Activated CD8-positive, alpha-beta memory T cell treated with anti-CD3 and anti-CD28 coated beads, Interleukin-2, amount 10 ng/mL, durations not matched to agents 7 days and 5 days (primary cell): Measurements from ENCODE around the gene LRIT1. TPM values are rescaled to one million over a fixed set of nuclear protein-coding genes. Genes with fewer than 3 reads are reported as not detected.
"Not testable (repeated sequence)": the region's sequence is repeated elsewhere in the genome, so short reads cannot be mapped to it uniquely, and the experiment has no call there.

Source experiments
- ATAC-seq: fragments of 150-1000 bp; cut with Tn5 transposase; one replicate; pipeline ENCODE4 v1.10.0; 2021; ENCODE audit warnings: moderate library complexity
- CTCF ChIA-PET: fragments of 350-600 bp; sonication (Branson Sonifier 250); formaldehyde crosslinking; loops from one replicate; lab custom pipeline; 2021; ENCODE audit warnings: antibody characterized with exemption; lab: Charles Lee
- DNase-seq: peaks from one replicate; pipeline ENCODE4 v3.0.0-alpha.2; 2020
- H3K27ac Mint-ChIP-seq: one replicate; pipeline ENCODE4 v1.8.0; 2021; ENCODE audit warnings: mild to moderate bottlenecking, mixed read lengths
- H3K27me3 Mint-ChIP-seq: one replicate; pipeline ENCODE4 v1.8.0; 2021; ENCODE audit warnings: mixed read lengths
- H3K36me3 Mint-ChIP-seq: one replicate; pipeline ENCODE4 v1.8.0; 2021; ENCODE audit warnings: mild to moderate bottlenecking, mixed read lengths
- H3K4me1 Mint-ChIP-seq: one replicate; pipeline ENCODE4 v1.8.0; 2021; ENCODE audit warnings: mixed read lengths
- H3K4me3 Mint-ChIP-seq: one replicate; pipeline ENCODE4 v1.8.0; 2021; ENCODE audit warnings: mild to moderate bottlenecking, moderate library complexity, mixed read lengths
- H3K9me3 Mint-ChIP-seq: one replicate; pipeline ENCODE4 v1.8.0; 2022; ENCODE audit warnings: low read depth, mixed read lengths
- total RNA-seq, 2 experiments: library from RNA; stranded (reverse); gene quantifications; one replicate each; pipeline ENCODE4 v1.2.3, GENCODE V29; 2021

Gene LRIT1, protein sequence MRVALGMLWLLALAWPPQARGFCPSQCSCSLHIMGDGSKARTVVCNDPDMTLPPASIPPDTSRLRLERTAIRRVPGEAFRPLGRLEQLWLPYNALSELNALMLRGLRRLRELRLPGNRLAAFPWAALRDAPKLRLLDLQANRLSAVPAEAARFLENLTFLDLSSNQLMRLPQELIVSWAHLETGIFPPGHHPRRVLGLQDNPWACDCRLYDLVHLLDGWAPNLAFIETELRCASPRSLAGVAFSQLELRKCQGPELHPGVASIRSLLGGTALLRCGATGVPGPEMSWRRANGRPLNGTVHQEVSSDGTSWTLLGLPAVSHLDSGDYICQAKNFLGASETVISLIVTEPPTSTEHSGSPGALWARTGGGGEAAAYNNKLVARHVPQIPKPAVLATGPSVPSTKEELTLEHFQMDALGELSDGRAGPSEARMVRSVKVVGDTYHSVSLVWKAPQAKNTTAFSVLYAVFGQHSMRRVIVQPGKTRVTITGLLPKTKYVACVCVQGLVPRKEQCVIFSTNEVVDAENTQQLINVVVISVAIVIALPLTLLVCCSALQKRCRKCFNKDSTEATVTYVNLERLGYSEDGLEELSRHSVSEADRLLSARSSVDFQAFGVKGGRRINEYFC
- not detected for total RNA-seq

DNA sequence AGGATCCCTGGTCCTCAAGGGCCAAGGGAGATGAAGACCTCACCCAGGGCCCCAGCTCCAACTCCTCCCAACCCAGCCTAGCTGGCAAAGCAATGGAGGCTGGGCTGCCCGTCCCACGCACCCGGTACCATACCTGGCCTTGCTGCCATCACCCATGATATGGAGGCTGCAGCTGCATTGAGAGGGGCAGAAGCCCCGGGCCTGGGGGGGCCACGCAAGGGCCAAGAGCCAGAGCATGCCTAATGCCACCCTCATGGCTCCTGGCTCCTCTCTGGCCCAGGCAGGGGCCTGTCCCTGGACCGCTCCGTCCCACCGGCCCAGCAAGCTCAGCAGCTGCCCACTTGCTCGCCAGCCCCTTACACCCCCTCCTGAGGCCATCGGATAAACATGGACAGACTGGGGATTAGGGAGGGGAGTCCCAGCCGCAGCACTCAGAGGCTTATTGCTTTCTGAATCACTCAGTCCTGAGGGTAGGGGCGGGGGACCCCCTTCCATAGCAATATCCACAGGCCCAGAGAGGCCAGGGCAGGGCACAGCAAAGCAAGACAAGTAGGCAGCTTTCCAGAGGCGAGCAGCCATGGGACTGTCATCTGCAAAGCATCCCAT is at the start of gene LRIT1:
LRIT1 (minus strand) TSS at position 362 of the 606 bp plus-strand sequence; CDS start at position 255, 107 bp downstream.
- H3K36me3 Mint-ChIP-seq = no peaks in the 10 kb centered on the region
- no peak within 1 kb of the TSS for H3K4me3 Mint-ChIP-seq
- no peaks in the 10 kb centered on the region for H3K9me3 Mint-ChIP-seq
- ATAC-seq = no peak
- no peak within 1 kb of the TSS for H3K27ac Mint-ChIP-seq
- H3K27me3 Mint-ChIP-seq = peaks cover 19% of the 10 kb centered on the region
- CTCF ChIA-PET = no interaction called here
- DNase-seq = no peak
- H3K4me1 Mint-ChIP-seq = no peaks in the 10 kb centered on the region

DNA sequence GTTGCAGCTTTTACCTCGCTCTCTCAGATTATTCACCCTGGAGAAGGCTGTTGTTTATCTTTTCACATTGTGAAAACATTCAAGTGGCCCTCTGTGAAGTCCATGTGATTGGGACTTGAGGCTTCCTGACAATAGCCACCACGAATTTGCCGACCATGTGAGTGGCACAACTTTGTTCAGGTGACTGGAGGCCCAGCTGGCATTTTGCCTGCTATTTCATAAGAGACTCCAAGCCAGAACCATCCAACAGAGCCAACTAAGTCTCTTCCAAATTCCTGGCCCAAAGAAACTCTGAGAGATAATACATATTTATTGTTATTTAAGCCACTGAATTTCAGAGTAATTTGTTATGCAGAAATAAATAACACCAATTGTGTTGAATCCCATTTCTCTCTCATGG is 48.9 kb upstream of the LRIT1 start:
- no peak for ATAC-seq
- CTCF ChIA-PET = no interaction called here
- H3K4me3 Mint-ChIP-seq = no peak overlapping the region
- peaks cover 29% of the 10 kb centered on the region for H3K4me1 Mint-ChIP-seq
- H3K9me3 Mint-ChIP-seq = no peaks in the 10 kb centered on the region
- H3K27me3 Mint-ChIP-seq = peaks cover 31% of the 10 kb centered on the region
- no peak overlapping the region for H3K27ac Mint-ChIP-seq
- DNase-seq = no peak
- no peaks in the 10 kb centered on the region for H3K36me3 Mint-ChIP-seq

DNA sequence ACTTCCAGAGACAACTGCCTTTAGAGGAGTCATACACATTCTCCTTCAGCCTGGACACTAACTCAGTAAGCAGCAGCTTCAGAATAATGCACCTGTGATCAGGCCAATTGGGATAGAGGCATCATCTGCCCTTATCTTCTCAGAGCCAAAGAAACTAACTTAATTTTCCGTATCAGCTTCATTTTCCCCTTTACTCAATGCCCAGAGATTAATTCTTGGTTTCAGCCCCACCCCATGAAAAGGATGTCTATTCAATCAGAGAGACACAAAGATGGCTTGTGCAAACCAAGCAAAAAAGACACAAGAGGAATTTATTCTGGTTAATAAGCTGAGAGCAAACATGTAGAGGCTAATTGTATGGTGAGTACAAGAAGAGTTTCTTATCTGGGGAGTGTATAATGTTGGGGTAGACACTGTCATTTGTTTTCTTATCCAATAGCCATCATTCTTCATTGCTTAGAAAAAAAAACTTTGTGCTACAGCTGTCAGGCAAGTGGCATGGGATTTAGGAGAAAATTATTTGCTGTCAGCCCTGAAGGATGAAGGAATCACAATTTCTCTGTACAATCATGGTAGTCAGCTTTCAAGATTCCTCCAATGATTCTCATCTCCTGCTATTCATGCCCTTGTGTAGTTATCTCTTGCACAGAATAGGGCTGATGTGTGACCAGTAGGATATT is 48.3 kb upstream of the LRIT1 start:
- no peaks in the 10 kb centered on the region for H3K9me3 Mint-ChIP-seq
- H3K36me3 Mint-ChIP-seq = no peaks in the 10 kb centered on the region
- DNase-seq = no peak
- H3K27me3 Mint-ChIP-seq = peaks cover 31% of the 10 kb centered on the region
- H3K4me3 Mint-ChIP-seq = no peak overlapping the region
- ATAC-seq = no peak
- CTCF ChIA-PET = no interaction called here
- H3K27ac Mint-ChIP-seq = no peak overlapping the region
- H3K4me1 Mint-ChIP-seq = peaks cover 23% of the 10 kb centered on the region

DNA sequence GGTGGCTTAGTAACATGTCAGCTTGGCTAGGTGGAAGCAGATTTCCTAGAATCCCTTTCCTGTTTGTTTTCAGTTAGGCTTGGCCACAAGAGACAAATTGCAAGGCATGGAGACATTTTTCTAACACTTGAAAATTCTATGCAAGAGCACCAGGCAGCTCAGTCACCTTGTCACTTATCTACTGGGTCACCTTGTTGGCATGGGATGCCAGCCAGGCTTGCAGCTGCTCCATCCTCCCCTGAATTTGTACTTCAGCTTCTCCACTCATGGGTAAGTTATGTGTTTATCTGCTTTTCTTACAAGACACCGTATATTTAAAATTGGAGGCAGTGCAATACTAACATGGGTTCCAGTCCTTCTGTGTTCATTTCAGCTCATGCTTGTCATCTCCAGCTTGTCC is 46.8 kb upstream of the LRIT1 start:
- no peak overlapping the region for H3K4me3 Mint-ChIP-seq
- H3K27ac Mint-ChIP-seq = no peak overlapping the region
- peaks cover 33% of the 10 kb centered on the region for H3K27me3 Mint-ChIP-seq
- no peaks in the 10 kb centered on the region for H3K36me3 Mint-ChIP-seq
- CTCF ChIA-PET = interaction anchor here (1.0 kb wide), 1 partner anchor 62 kb away, joined by 3 read pairs; no protein-coding TSS in a partner anchor
- peaks cover 8% of the 10 kb centered on the region for H3K4me1 Mint-ChIP-seq
- no peaks in the 10 kb centered on the region for H3K9me3 Mint-ChIP-seq
- no peak for ATAC-seq
- no peak for DNase-seq

DNA sequence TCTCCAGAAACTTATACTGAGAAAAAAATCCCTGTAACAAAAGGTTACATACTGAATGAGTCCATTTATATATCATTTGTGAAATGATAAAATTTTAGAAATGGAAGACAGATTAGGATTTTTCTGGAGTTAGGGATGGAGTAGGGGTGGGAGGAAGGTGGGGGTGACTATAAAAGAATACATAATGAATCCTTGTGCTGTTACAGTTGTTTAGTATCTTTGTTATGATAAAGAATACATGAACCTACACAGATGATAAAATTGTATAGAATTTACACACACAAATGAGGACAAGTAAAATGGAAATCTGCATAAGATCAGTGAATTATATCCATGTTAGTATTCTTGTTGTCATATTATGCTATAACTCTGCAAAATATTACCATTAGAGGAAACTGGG is 45.3 kb upstream of the LRIT1 start:
- Mint-ChIP-seq H3K27me3 (peaks cover 33% of the 10 kb centered on the region), H3K36me3 (no peaks in the 10 kb centered on the region), H3K27ac (no peak overlapping the region), H3K4me1 (peaks cover 7% of the 10 kb centered on the region), H3K9me3 (no peaks in the 10 kb centered on the region), H3K4me3 (no peak overlapping the region)
- CTCF ChIA-PET = no interaction called here
- DNase-seq (no peak), ATAC-seq (no peak)

DNA sequence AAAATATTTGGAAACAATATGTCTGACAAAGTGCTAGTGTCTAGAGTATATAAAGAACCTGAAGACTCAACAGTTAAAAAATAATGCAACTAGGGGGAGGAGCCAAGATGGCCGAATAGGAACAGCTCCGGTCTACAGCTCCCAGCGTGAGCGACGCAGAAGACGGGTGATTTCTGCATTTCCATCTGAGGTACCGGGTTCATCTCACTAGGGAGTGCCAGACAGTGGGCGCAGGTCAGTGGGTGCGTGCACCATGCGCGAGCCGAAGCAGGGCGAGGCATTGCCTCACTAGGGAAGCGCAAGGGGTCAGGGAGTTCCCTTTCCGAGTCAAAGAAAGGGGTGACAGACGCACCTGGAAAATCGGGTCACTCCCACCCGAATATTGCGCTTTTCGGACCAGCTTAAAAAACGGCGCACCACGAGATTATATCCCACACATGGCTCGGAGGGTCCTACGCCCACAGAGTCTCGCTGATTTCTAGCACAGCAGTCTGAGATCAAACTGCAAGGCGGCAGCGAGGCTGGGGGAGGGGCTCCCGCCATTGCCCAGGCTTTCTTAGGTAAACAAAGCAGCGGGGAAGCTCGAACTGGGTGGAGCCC is 38.6 kb upstream of the LRIT1 start:
- not testable (repeated sequence) for DNase-seq, ATAC-seq, H3K9me3 Mint-ChIP-seq, H3K36me3 Mint-ChIP-seq, H3K27ac Mint-ChIP-seq, H3K4me3 Mint-ChIP-seq, H3K4me1 Mint-ChIP-seq
- peaks cover 40% of the 10 kb centered on the region for H3K27me3 Mint-ChIP-seq
- CTCF ChIA-PET = interaction anchor here (1.8 kb wide), 1 partner anchor 10 kb away, joined by 4 read pairs; no protein-coding TSS in a partner anchor

DNA sequence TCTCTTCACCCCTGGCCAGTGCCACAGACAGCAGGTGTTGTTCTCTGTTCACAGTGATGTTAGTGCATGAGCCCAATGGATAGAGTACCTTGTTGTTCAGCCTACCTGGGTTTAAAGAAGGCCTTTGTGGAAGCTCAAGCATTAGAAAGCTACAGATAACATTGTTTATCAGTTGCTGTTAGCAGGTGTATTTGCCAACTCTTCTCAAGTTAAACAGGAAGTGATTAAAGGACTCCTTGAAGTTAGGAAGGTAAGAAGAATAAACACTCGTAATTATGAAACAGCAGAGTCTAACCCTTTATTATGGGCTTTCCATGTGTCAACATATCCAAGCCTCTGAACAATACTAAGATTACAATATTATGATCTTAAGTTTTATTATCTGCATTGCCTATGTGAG is 29.4 kb upstream of the LRIT1 start:
- DNase-seq = no peak
- no peak for ATAC-seq
- no peak overlapping the region for H3K4me3 Mint-ChIP-seq
- peaks cover 15% of the 10 kb centered on the region for H3K27me3 Mint-ChIP-seq
- peaks cover 18% of the 10 kb centered on the region for H3K4me1 Mint-ChIP-seq
- CTCF ChIA-PET = interaction anchor here (2.0 to 11.2 kb wide), 2 partner anchors 58 to 268 kb away, joined by 5 to 238 read pairs; partner anchors contain the start of gene CCSER2
- H3K36me3 Mint-ChIP-seq = no peaks in the 10 kb centered on the region
- no peak overlapping the region for H3K27ac Mint-ChIP-seq
- no peaks in the 10 kb centered on the region for H3K9me3 Mint-ChIP-seq

DNA sequence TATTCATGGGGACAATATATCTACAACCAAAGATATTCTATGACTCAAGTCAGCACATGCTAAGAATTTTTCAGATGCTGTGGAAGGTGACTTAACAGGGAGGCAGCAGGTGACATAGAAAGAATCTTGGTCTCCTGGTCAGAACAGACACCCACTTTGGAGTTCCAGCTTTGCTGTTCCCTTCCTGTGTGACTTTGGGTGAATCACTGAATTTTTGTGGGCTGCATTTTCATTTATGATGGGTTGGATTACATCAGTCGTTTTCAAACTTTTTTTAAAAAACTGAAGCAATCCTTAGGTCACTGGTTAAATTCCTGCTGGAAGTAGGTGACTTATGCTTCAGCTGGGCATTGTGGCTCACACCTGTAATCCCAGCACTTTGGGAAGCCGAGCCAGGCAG is 28.4 kb upstream of the LRIT1 start:
- ATAC-seq = no peak
- Mint-ChIP-seq H3K4me1 (peaks cover 19% of the 10 kb centered on the region), H3K9me3 (no peaks in the 10 kb centered on the region), H3K36me3 (no peaks in the 10 kb centered on the region), H3K27ac (no peak overlapping the region), H3K27me3 (peaks cover 20% of the 10 kb centered on the region), H3K4me3 (no peak overlapping the region)
- CTCF ChIA-PET = interaction anchor here (1.8 to 11.2 kb wide), 3 partner anchors 10 to 269 kb away, joined by 4 to 238 read pairs (median 5); partner anchors contain the start of gene CCSER2
- no peak for DNase-seq

DNA sequence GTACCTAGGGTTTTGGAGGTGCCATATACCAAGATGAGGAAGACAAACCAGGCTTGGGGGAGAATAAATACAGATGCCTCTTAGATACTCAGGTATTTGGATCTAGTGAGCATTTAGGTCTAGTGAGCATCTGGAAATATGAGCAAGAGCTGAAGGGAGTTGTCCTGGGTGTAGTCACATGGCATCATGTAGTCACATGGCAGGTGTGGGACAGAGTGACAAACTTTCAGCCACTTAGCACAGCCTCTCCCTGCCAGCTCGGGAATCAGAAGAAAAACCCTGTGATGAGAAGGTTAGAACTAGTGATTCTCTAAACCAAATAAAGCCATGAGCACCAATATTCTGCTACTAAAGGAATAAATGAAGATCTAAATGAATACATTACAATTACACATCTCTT is 27.8 kb upstream of the LRIT1 start:
- Mint-ChIP-seq H3K4me3 (no peak overlapping the region), H3K27ac (no peak overlapping the region), H3K27me3 (peaks cover 23% of the 10 kb centered on the region), H3K4me1 (peaks cover 24% of the 10 kb centered on the region), H3K9me3 (no peaks in the 10 kb centered on the region), H3K36me3 (no peaks in the 10 kb centered on the region)
- ATAC-seq = no peak
- DNase-seq = no peak
- CTCF ChIA-PET = interaction anchor here (1.8 to 11.2 kb wide), 3 partner anchors 10 to 269 kb away, joined by 4 to 238 read pairs (median 5); partner anchors contain the start of gene CCSER2

DNA sequence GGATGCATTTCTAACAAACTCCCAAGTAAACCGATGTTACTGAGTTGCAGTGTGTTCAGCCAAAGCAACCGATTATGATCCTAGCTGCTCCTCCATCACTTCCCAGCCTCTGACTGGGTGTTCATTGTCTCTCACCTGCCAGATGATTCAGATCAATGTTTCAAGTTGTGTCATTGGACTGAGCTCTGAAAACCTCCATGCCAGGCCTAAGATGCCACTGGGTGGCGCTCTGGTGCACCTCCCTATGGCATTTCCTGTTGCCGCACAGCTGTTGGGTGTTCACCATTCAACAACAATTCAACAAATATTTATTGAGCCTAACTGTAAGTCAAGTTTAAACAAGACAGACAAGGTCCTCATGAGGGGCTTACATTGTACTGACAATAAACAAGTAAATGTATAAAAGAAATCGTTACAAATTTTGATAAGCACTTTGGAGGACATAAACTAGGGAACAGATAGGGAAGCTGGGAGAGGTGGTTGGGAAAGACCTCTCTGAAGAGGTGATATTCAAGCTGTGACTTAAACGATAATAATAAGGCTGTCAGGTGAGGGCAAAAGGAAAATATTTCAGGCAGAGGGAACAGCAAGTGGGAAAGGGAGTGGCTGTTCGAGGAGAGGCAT is 26.3 kb upstream of the LRIT1 start:
- DNase-seq (peak; percentile 85), ATAC-seq (peak; percentile 76)
- no peaks in the 10 kb centered on the region for H3K9me3 Mint-ChIP-seq
- no peaks in the 10 kb centered on the region for H3K36me3 Mint-ChIP-seq
- peaks cover 36% of the 10 kb centered on the region for H3K27me3 Mint-ChIP-seq
- no peak overlapping the region for H3K27ac Mint-ChIP-seq
- CTCF ChIA-PET = interaction anchor here (0.6 to 11.2 kb wide), 26 partner anchors 9 to 297 kb away, joined by 3 to 238 read pairs (median 5); partner anchors contain the start of gene CCSER2
- peaks cover 24% of the 10 kb centered on the region for H3K4me1 Mint-ChIP-seq
- H3K4me3 Mint-ChIP-seq = no peak overlapping the region

DNA sequence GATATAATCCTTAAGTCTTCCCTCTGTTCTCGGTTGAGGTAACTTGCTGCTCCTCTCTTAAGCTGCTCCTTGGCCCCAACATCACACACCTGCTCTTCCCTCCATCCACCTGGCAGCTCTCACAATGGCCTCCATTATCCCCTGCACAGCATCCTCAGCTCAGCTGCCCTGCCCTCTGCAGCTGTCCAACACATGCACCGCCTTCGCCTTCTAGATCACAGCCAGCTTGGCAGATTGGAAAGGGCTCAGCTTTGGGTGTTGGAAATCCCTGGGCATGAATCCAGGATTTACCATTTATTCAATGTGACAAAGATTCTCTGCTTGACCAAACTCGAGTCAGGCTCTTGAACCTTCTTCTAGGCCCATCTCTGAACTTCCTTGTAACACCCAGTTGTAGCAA is 24.1 kb upstream of the LRIT1 start:
- no peaks in the 10 kb centered on the region for H3K9me3 Mint-ChIP-seq
- no peak for ATAC-seq
- no peak overlapping the region for H3K27ac Mint-ChIP-seq
- H3K4me3 Mint-ChIP-seq = no peak overlapping the region
- CTCF ChIA-PET = interaction anchor here (1.0 to 11.2 kb wide), 7 partner anchors 9 to 273 kb away, joined by 3 to 238 read pairs (median 3); partner anchors contain the start of gene CCSER2
- DNase-seq = no peak
- H3K4me1 Mint-ChIP-seq = peaks cover 20% of the 10 kb centered on the region
- H3K36me3 Mint-ChIP-seq = no peaks in the 10 kb centered on the region
- H3K27me3 Mint-ChIP-seq = peaks cover 42% of the 10 kb centered on the region

DNA sequence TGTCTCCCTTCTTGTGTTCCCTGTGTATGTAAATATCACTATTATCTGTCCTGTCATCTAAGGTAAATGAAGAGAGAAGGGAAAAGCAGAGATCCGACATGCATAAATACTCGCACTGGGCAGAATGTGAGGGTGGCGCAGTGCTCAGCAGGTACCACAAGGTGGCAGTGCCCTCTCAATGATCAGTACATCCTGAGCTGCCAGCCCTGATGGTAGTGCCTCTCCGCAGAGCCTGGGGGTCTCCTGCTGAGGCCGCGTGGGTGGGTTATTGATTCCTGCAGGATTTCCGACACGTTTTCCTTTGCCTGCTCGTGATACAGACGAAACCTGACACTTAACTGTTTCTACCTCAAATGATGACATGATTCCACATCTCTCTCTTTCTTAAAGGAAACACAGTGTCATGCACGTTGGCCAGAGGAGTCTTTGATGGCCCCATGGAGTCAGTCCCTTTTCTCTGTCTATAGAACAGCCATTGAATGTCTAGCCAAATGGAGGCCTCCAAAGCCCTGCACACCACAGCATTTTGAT is 23.3 kb upstream of the LRIT1 start:
- Mint-ChIP-seq H3K36me3 (no peaks in the 10 kb centered on the region), H3K27me3 (peaks cover 42% of the 10 kb centered on the region), H3K9me3 (no peaks in the 10 kb centered on the region), H3K27ac (no peak overlapping the region), H3K4me1 (peaks cover 19% of the 10 kb centered on the region), H3K4me3 (no peak overlapping the region)
- ATAC-seq (peak; percentile 90), DNase-seq (peak; percentile 79)
- CTCF ChIA-PET = interaction anchor here (0.5 to 11.2 kb wide), 22 partner anchors 9 to 274 kb away, joined by 3 to 238 read pairs (median 3); partner anchors contain the start of genes CCSER2 and GHITM
